Measurements from ENCODE around the gene NOP14. TPM values are rescaled to one million over a fixed set of nuclear protein-coding genes. Genes with fewer than 3 reads are reported as not detected.
"Not testable (repeated sequence)": the region's sequence is repeated elsewhere in the genome, so short reads cannot be mapped to it uniquely, and the experiment has no call there.

NOP14 gene
- total and polyA plus RNA-seq, 2 donors (not counting 3 experiments of a cell fraction or from before 2014, with no cell fraction given) = 9.5 to 45.2 TPM

- intact Hi-C loops (cut with micrococcal nuclease) (no loop called here), dilution Hi-C loops (cut with MboI; ENCODE audit: extremely low pct_ligation_motif_present, low sequenced_read_pairs) (no loop called here)
Observed at GRCh38 chr4:2991243-2991642, 28.0 kb upstream of the NOP14 start.

GRCh38 chr4:2983715-2984114 lies 20.5 kb upstream of the NOP14 start:
- not testable (repeated sequence) for BruUV-seq (replicated peaks); FAIRE-seq
- CTCF ChIA-PET = interaction anchor here (1.1 to 1.7 kb wide), 2 partner anchors 13 to 53 kb away, joined by 3 to 4 read pairs; no protein-coding TSS in a partner anchor

More at GRCh38 chr4:2991243-2991642, 28.0 kb upstream of the NOP14 start:
- Histone ChIP-seq H3K4me1 (ENCODE audit: control insufficient read depth, extremely low read depth, insufficient read depth, low read length) (no peaks in the 10 kb centered on the region), H3K27me3 (ENCODE audit: control insufficient read depth in 2 of 2, insufficient read depth in 2 of 2, low read length in 2 of 2) (peaks cover 0 to 3% of the 10 kb centered on the region in 2 experiments), H3K36me3 (ENCODE audit: control insufficient read depth in 2 of 2, extremely low read depth in 1 of 2, insufficient read depth in 2 of 2, low read length in 2 of 2) (no peaks in the 10 kb centered on the region), H3K4me3 (replicated peaks in 1 of 3; ENCODE audit: insufficient read depth in 1 of 3, low read depth in 1 of 3, low read length in 3 of 3) (no peak overlapping the region), H3K27ac (ENCODE audit: insufficient read depth, low read depth, low read length) (no peak overlapping the region), H3K9me3 (replicated peaks; ENCODE audit: control insufficient read depth, insufficient read depth, low read length) (no peaks in the 10 kb centered on the region), H3K79me2 (ENCODE audit: control insufficient read depth, insufficient read depth, low read length) (no peaks in the 10 kb centered on the region), H4K20me1 (replicated peaks; ENCODE audit: control insufficient read depth, extremely low read depth, insufficient read depth, low read length) (no peaks in the 10 kb centered on the region), H2AFZ (ENCODE audit: low read depth, low read length) (no peak overlapping the region), H3K9me1 (replicated peaks; ENCODE audit: control insufficient read depth, extremely low read depth, insufficient read depth, low read length) (no peaks in the 10 kb centered on the region), H3K9ac (replicated peaks; ENCODE audit: extremely low read depth, insufficient read depth, low read length) (no peak overlapping the region), H3K4me2 (ENCODE audit: insufficient read depth, low read length) (no peak overlapping the region)
- ChIA-PET CTCF (no interaction called here), POLR2A (no interaction called here)
- TF ChIP-seq CTCF (IDR thresholded peaks at IDR 0.05; ENCODE audit: extremely low read depth in 1 of 2, insufficient read depth in 1 of 2, low read depth in 1 of 2, low read length in 2 of 2) (no peak), MYC (IDR thresholded peaks at IDR 0.05; ENCODE audit: low read depth, low read length) (no peak), JUN (IDR thresholded peaks at IDR 0.05; ENCODE audit: borderline replicate concordance, insufficient read depth, insufficient read length, low read depth) (no peak), POLR2A (IDR thresholded peaks at IDR 0.05; ENCODE audit: low read depth, low read length) (no peak), EZH2 (IDR thresholded peaks at IDR 0.05; ENCODE audit: borderline replicate concordance, low read depth, low read length, severe bottlenecking) (no peak), GATA2 (IDR thresholded peaks at IDR 0.05; ENCODE audit: insufficient read depth, insufficient read length, low read depth, low read length) (no peak), POLR2AphosphoS5 (IDR thresholded peaks at IDR 0.05; ENCODE audit: insufficient read depth, low read depth, low read length) (no peak), FOS (IDR thresholded peaks at IDR 0.05; ENCODE audit: borderline replicate concordance, insufficient read depth, low read length) (no peak), MAX (IDR thresholded peaks at IDR 0.05; ENCODE audit: insufficient read depth, insufficient read length) (no peak)
- FAIRE-seq = no peak
- no TSS peak for BruUV-seq (replicated peaks)
- no peak for DNase-seq (ENCODE audit: low read depth, low spot score)

More at GRCh38 chr4:2983715-2984114, 20.5 kb upstream of the NOP14 start:
- H3K9me1 ChIP-seq (replicated peaks; ENCODE audit: control insufficient read depth, extremely low read depth, insufficient read depth, low read length); H3K36me3 ChIP-seq (ENCODE audit: control insufficient read depth in 2 of 2, extremely low read depth in 1 of 2, insufficient read depth in 2 of 2, low read length in 2 of 2); intact Hi-C loops (cut with micrococcal nuclease); H4K20me1 ChIP-seq (replicated peaks; ENCODE audit: control insufficient read depth, extremely low read depth, insufficient read depth, low read length); H3K27me3 ChIP-seq (ENCODE audit: control insufficient read depth in 2 of 2, insufficient read depth in 2 of 2, low read length in 2 of 2); H3K27ac ChIP-seq (ENCODE audit: insufficient read depth, low read depth, low read length); POLR2A ChIA-PET; H3K9me3 ChIP-seq (replicated peaks; ENCODE audit: control insufficient read depth, insufficient read depth, low read length); dilution Hi-C loops (cut with MboI; ENCODE audit: extremely low pct_ligation_motif_present, low sequenced_read_pairs); H3K9ac ChIP-seq (replicated peaks; ENCODE audit: extremely low read depth, insufficient read depth, low read length); H3K79me2 ChIP-seq (ENCODE audit: control insufficient read depth, insufficient read depth, low read length); H3K4me3 ChIP-seq (replicated peaks in 1 of 3; ENCODE audit: insufficient read depth in 1 of 3, low read depth in 1 of 3, low read length in 3 of 3); DNase-seq (ENCODE audit: low read depth, low spot score); H3K4me1 ChIP-seq (ENCODE audit: control insufficient read depth, extremely low read depth, insufficient read depth, low read length); H3K4me2 ChIP-seq (ENCODE audit: insufficient read depth, low read length); H2AFZ ChIP-seq (ENCODE audit: low read depth, low read length): not testable (repeated sequence)

All from endothelial cell of umbilical vein (primary cell).